Fibroblast of lung (primary cell): ENCODE data around the gene NPPC. TPM values are rescaled to one million over a fixed set of nuclear protein-coding genes. Genes with fewer than 3 reads are reported as not detected.
A peak's percentile ranks its signal among the peaks of the same experiment; 100 is the strongest.

Experiments
- DNase-seq, 2 donors: peaks; one replicate each; pipeline versions ENCODE4 v3.0.0 to v3.0.0-alpha.2; 2010; ENCODE audit warnings: low read depth in 2 of 2
- H2AFZ ChIP-seq: 2 replicates; pipeline ENCODE4 v1.5.1; 2012; ENCODE audit warnings: low read length, control low read depth, inconsistent platforms
- H3K27ac ChIP-seq: 2 replicates; pipeline ENCODE4 v1.5.1; 2011; ENCODE audit warnings: low read length, control low read depth; ENCODE audit not compliant: insufficient read depth
- H3K27me3 ChIP-seq: 2 replicates; pipeline ENCODE4 v1.5.1; 2011; ENCODE audit warnings: mild to moderate bottlenecking, low read length; ENCODE audit not compliant: control insufficient read depth, insufficient read depth
- H3K36me3 ChIP-seq: 2 replicates; pipeline ENCODE4 v1.5.1; 2011; ENCODE audit warnings: low read length; ENCODE audit not compliant: control insufficient read depth, insufficient read depth
- H3K4me1 ChIP-seq: 2 replicates; pipeline ENCODE4 v1.5.1; 2011; ENCODE audit warnings: low read length; ENCODE audit not compliant: control insufficient read depth, insufficient read depth; ENCODE audit errors: extremely low read depth
- H3K4me2 ChIP-seq: 2 replicates; pipeline ENCODE4 v1.5.1; 2011; ENCODE audit warnings: low read length, control low read depth; ENCODE audit not compliant: insufficient read depth; ENCODE audit errors: extremely low read depth
- H3K4me3 ChIP-seq, 4 experiments: fragments of 200-600 bp in 1 of 4; sonication (generic) in 1 of 4; replicated peaks in 1 of 4; 2 replicates each; pipeline ENCODE4 v1.5.1; 2011 to 2016; ENCODE audit warnings: low read length in 4 of 4, low read depth in 3 of 4, mild to moderate bottlenecking in 3 of 4, control low read depth in 2 of 4, inconsistent platforms in 1 of 4, mixed read lengths in 1 of 4; ENCODE audit not compliant: insufficient read depth in 1 of 4; ENCODE audit errors: control extremely low read depth in 1 of 4
- H3K79me2 ChIP-seq: 2 replicates; pipeline ENCODE4 v1.5.1; 2012; ENCODE audit warnings: mild to moderate bottlenecking, low read length, inconsistent platforms; ENCODE audit not compliant: control insufficient read depth, insufficient read depth
- H3K9ac ChIP-seq: 2 replicates; pipeline ENCODE4 v1.5.1; 2011; ENCODE audit warnings: mild to moderate bottlenecking, low read length, control low read depth; ENCODE audit not compliant: insufficient read depth
- H3K9me3 ChIP-seq: 2 replicates; pipeline ENCODE4 v1.5.1; 2012; ENCODE audit warnings: low read depth, low read length; ENCODE audit not compliant: control insufficient read depth, insufficient read depth
- H4K20me1 ChIP-seq: 2 replicates; pipeline ENCODE4 v1.5.1; 2011; ENCODE audit warnings: low read length; ENCODE audit not compliant: control insufficient read depth, insufficient read depth; ENCODE audit errors: extremely low read depth
- CTCF ChIP-seq, 2 donors: IDR thresholded peaks in 1 of 2; conservative IDR thresholded peaks in 1 of 2; 1 replicate in 1 of 2; 2 replicates in 1 of 2; pipeline ENCODE4 v1.5.1; 2011 to 2012; ENCODE audit warnings: low read length in 2 of 2, control low read depth in 1 of 2, inconsistent platforms in 1 of 2, low read depth in 1 of 2, mild to moderate bottlenecking in 1 of 2
- EZH2 ChIP-seq: IDR thresholded peaks from 2 replicates; pipeline ENCODE4 v1.5.1; 2012; ENCODE audit warnings: low read length, control low read depth, mild to moderate bottlenecking; ENCODE audit errors: missing control alignments
- polyA plus RNA-seq, 2 donors: library from polyadenylated mRNA; depleted of rRNA in 1 of 2; stranded (reverse) in 1 of 2; unstranded in 1 of 2; fragments of >200 nt; gene quantifications; 2 replicates each; pipeline ENCODE4 v1.2.1, GENCODE V29; 2011 to 2012; ENCODE audit warnings: missing spikeins in 1 of 2
- total RNA-seq: library from RNA; depleted of rRNA; stranded (reverse); fragments of >200 nt; gene quantifications from 2 replicates; pipeline ENCODE4 v1.2.1, GENCODE V29; 2014

NPPC gene
- total and polyA plus RNA-seq, 2 donors (not counting 1 experiment from before 2014, with no cell fraction given), result not detected

GRCh38 chr2:231924889-231925275 is 1.3 kb downstream of the NPPC start:
- H3K4me1 ChIP-seq, result peaks cover 6% of the 10 kb centered on the region
- peak; percentile 34 for TF ChIP-seq EZH2
- peak in 1 of 2 donors; percentile 0 for TF ChIP-seq CTCF (conservative IDR thresholded peaks at IDR 0.05 in 1 of 2, IDR thresholded peaks at IDR 0.05 in 1 of 2; ENCODE audit: low read depth in 1 of 2, low read length in 2 of 2)
- no peak overlapping the region for H3K27ac ChIP-seq
- peak overlapping the region; percentile 46 for H2AFZ ChIP-seq
- peaks cover 48% of the 10 kb centered on the region for H3K27me3 ChIP-seq
- H3K9me3 ChIP-seq, result no peaks in the 10 kb centered on the region
- no peak overlapping the region for H3K4me2 ChIP-seq
- H3K79me2 ChIP-seq, result no peaks in the 10 kb centered on the region
- peak overlapping the region in 1 of 4 experiments; percentile 16 for H3K4me3 ChIP-seq
- no peak for DNase-seq
- H4K20me1 ChIP-seq, result no peaks in the 10 kb centered on the region
- no peak overlapping the region for H3K9ac ChIP-seq
- no peaks in the 10 kb centered on the region for H3K36me3 ChIP-seq

DNA sequence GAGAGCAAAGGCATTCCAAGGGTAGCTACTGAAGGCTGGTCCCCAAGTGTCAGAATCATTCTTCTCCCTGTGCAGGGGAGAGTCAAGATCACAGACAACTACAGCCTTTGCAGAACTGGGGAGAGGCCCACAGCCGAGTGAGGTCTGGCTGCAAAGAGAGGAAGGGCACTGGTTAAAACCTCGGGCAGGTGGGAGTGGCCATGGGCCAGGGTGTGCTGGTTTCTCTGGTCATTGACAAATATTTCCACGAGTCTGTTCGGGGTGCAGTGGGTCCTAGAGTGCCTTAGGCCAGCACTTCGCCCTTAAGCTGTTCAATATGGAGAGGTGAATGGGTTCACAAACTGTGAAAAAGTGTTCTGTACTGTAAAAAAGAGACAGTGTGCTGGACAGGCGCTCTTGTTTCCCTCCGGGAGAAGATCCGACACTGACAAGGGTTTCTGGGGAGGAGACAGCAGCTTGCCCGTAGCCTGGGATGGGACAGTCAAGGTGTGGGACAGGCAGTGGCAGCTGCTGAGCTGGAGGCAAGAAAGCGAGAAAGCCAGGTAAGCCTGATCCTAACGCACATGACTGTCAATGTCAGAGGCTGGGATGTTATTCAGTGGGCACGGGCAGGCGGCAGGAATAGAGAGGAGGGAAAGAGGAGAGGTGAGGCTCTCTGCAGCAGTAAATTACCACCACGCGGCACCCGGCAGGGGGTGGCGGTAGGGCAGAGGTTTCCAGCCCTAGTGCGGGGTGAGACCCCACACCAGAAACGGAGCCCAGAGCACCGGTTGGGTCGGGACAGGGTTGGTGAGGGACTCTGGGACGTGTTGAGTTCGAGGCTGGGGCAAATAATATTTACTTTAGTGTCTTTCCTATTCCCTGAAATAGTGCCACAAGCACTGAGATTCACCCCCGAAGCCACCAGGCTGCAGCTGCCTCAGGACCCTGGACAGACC is 2.0 kb downstream of the NPPC start:
- Histone ChIP-seq H3K4me3 (no peak overlapping the region), H3K4me1 (peaks cover 6% of the 10 kb centered on the region), H3K27me3 (peaks cover 48% of the 10 kb centered on the region), H3K4me2 (no peak overlapping the region), H2AFZ (no peak overlapping the region), H3K36me3 (no peaks in the 10 kb centered on the region), H3K27ac (no peak overlapping the region), H4K20me1 (no peaks in the 10 kb centered on the region), H3K79me2 (no peaks in the 10 kb centered on the region), H3K9ac (no peak overlapping the region), H3K9me3 (no peaks in the 10 kb centered on the region)
- TF ChIP-seq CTCF (conservative IDR thresholded peaks at IDR 0.05 in 1 of 2, IDR thresholded peaks at IDR 0.05 in 1 of 2; ENCODE audit: low read depth in 1 of 2, low read length in 2 of 2), result peak in 1 of 2 donors; percentile 1
- no peak for TF ChIP-seq EZH2
- no peak for DNase-seq

DNA sequence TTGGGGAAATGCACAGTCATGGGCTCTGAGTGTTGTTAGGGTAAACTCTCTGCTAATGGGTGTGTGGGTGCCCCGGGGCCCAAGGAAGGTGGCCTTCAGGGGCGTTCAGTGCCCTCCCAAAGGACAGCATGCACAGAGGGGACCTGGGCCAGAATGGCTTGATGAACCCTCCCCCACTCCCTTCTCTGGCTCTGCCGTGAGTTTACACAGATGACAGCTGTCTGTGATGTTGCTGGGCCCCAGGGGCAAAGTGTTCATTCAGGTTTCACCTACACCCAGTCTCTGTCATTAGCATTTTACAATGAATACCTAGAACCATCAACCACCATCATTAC is 3.2 kb downstream of the NPPC start:
- TF ChIP-seq CTCF (conservative IDR thresholded peaks at IDR 0.05 in 1 of 2, IDR thresholded peaks at IDR 0.05 in 1 of 2; ENCODE audit: low read depth in 1 of 2, low read length in 2 of 2) (no peak), EZH2 (no peak)
- no peaks in the 10 kb centered on the region for H4K20me1 ChIP-seq
- peaks cover 44% of the 10 kb centered on the region for H3K27me3 ChIP-seq
- H3K36me3 ChIP-seq, result no peaks in the 10 kb centered on the region
- H3K4me1 ChIP-seq, result peaks cover 6% of the 10 kb centered on the region
- H2AFZ ChIP-seq, result no peak overlapping the region
- no peak overlapping the region for H3K4me3 ChIP-seq
- no peaks in the 10 kb centered on the region for H3K9me3 ChIP-seq
- no peak overlapping the region for H3K9ac ChIP-seq
- H3K4me2 ChIP-seq, result no peak overlapping the region
- no peak overlapping the region for H3K27ac ChIP-seq
- H3K79me2 ChIP-seq, result no peaks in the 10 kb centered on the region
- no peak for DNase-seq
